Epithelial cell of proximal tubule (primary cell): ENCODE data around the gene ANKFY1. TPM values are rescaled to one million over a fixed set of nuclear protein-coding genes. Genes with fewer than 3 reads are reported as not detected.

Source experiments
- DNase-seq: peaks from one replicate; pipeline ENCODE4 v3.0.0-alpha.2; 2011; ENCODE audit warnings: low read depth
- H3K4me3 ChIP-seq: 2 replicates; pipeline ENCODE4 v1.5.1; 2011; ENCODE audit warnings: low read depth, mild to moderate bottlenecking, low read length
- CTCF ChIP-seq: conservative IDR thresholded peaks from 2 replicates; pipeline ENCODE4 v1.5.1; 2012; ENCODE audit warnings: low read depth, mild to moderate bottlenecking, low read length
- total RNA-seq: library from RNA; depleted of rRNA; stranded (reverse); fragments of >200 nt; gene quantifications from 2 replicates; pipeline ENCODE4 v1.2.3, GENCODE V29; 2015

The ANKFY1 gene
- 14.8 and 15.0 TPM in 2 replicates for total RNA-seq

GRCh38 chr17:4263282-4264215, at the start of gene ANKFY1:
Gene ANKFY1, minus strand, starts transcription at chr17:4263979. Its CDS starts 38 bp downstream, at chr17:4263941.
- peak; percentile 36 for DNase-seq
- TF ChIP-seq CTCF: no peak
- H3K4me3 ChIP-seq: peak within 1 kb of the TSS; percentile 89

- TF ChIP-seq CTCF: no peak
- no peak overlapping the region for H3K4me3 ChIP-seq
- no peak for DNase-seq
Measured at GRCh38 chr17:4310354-4311060, 46.7 kb upstream of the ANKFY1 start.

- DNase-seq: no peak
- TF ChIP-seq CTCF: no peak
- no peak overlapping the region for H3K4me3 ChIP-seq
Measured at GRCh38 chr17:4309897-4310296, 46.1 kb upstream of the ANKFY1 start.

GRCh38 chr17:4307179-4307930, 43.6 kb upstream of the ANKFY1 start:
- H3K4me3 ChIP-seq: no peak overlapping the region
- no peak for TF ChIP-seq CTCF
- DNase-seq: no peak

GRCh38 chr17:4305224-4305623, 41.4 kb upstream of the ANKFY1 start:
- no peak overlapping the region for H3K4me3 ChIP-seq
- no peak for DNase-seq
- no peak for TF ChIP-seq CTCF

GRCh38 chr17:4304417-4305027, 40.7 kb upstream of the ANKFY1 start:
- peak; percentile 83 for TF ChIP-seq CTCF
- DNase-seq: no peak
- no peak overlapping the region for H3K4me3 ChIP-seq
